HG03575 (cell line): ENCODE results near the gene CLDN2.

Experiments
- ATAC-seq: cut with Tn5 transposase; IDR thresholded peaks from one replicate; pipeline ENCODE4 v1.9.1; 2021; ENCODE audit not compliant: unreplicated experiment, insufficient number of reproducible peaks, low FRiP score; ENCODE audit errors: extremely low read depth

CLDN2 gene

DNA sequence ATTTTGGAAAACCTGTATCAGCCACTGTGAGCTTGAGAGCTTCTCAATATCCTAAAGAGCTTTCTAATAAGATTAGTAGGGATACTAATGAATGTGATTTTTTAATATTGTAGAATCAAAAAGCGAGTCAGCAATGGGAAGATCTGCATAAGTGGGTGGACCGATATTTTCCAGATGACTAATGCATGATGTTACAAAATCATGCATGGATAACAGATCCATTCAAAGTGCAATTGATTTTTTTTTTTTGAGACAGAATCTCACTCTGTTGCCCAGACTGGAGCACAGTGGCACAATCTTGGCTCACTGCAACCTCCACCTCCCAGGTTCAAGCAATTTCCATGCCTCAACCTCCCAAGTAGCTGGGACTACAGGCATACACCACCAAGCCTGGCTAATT is 7.3 kb upstream of the CLDN2 start:
- ATAC-seq = no peak

DNA sequence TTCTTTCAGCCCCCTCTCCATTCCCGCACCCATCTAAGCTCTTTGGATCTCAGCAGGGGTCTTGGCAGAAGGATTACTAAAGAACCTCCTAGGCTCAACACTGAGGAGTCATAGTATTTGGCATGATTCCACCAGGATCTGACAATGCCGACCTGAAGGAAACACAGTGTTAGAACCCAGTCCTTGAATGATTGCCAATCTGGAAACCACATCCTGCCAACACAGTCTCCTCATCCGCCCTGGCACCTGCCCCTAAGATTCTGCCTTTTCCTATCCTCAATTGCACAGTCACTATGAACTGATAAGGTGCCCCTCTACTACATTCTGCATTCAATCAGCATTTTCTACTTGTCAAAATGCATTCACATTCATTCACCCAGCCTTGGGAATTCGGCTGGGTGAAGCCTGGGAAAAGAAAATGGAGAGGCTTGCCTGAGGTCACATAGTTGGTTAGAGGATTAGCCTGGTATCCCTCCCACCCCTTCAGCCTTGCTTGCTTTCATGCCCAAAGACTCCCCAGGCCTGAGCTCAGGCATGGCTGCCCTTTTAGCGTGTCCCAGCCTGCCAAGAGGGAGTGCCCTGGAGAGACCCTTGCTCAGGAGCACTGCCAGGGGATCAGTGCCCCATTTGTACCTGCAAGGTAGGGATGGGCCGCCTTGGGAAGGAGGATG is 2.2 kb upstream of the CLDN2 start:
- no peak for ATAC-seq

DNA sequence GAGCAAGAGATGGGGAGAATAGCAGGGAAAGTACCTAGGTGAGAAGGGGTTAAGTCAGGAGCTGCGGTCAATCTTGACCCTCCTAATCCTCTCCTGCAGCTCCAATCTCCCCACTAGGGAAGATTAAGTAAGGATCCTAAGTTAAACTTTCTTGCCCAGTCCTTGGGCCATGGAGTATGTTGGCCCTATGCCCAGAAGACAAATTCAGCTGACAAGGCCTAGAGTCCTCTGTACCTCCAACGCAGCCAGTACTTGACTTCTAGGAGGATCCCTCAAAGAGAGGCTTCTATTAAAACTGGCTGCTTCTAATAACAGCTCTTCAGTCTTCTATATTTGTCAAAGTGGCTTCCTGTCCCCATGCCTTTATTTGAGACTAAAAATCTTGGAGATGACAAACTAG is 1.4 kb downstream of the CLDN2 start:
- ATAC-seq = no peak

DNA sequence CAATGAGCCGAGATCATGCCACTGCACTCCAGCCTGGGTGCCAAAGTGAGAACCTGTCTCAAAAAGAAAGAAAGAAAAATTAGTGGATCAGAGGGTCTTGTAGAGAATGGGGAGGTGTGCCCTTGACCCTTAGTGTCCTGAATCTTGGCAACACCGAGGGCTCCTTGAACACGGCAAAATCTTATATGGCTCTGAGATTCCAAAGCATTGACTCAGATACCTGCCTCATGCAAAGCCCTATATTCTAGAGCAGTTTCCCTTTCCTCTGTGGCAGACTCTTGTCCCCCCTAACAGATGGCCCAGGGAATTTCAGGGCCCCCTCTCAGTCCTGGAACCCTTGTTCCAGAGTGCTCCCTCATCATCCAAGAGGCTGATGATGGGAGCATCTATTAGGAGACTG is 6.8 kb downstream of the CLDN2 start:
- ATAC-seq = no peak

DNA sequence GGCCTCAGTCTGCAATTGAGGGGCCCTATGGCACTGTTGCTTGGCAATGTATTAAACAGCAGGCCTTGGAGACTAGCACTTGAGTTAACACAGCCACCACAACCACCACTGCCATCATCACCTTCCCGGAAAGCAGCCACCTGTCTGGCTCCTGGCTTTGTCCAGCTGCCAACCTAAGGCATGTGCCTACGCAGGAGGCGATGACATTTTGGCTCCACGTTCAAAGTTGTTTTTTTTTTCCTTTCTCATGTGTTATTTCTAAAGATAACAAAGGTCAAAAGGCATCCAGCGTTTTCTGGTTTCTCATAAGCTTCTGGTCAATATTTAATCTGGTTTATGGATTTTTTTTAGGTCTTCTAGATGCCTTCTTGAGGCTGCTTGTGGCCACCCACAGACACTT is 7.5 kb downstream of the CLDN2 start:
- no peak for ATAC-seq

- no peak for ATAC-seq
Measured at GRCh38 chrX:106928227-106928626, 8.0 kb downstream of the CLDN2 start.

GRCh38 chrX:106931831-106932491 is 11.8 kb downstream of the CLDN2 start:
- ATAC-seq = no peak

DNA sequence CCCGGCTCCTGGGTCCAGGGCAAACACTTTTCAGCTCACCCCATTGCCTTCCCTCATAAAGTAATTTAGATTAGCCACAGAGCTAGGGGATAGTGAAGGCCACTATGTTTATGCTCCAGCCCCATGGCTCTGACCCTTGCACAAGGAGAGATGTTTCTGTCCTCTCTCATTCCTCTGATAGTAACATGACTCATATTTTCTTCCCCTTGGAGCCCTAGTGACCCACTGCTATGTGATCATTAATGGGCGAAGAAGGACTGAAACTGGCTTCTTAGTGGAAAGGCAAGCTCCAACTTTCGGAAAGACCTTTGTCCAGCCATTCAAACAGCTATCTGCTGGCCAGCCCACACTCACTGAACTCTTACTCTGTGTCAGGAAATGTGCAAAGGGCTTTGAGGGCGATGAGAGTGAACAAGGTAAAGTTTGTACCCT is 12.3 kb downstream of the CLDN2 start:
- no peak for ATAC-seq

DNA sequence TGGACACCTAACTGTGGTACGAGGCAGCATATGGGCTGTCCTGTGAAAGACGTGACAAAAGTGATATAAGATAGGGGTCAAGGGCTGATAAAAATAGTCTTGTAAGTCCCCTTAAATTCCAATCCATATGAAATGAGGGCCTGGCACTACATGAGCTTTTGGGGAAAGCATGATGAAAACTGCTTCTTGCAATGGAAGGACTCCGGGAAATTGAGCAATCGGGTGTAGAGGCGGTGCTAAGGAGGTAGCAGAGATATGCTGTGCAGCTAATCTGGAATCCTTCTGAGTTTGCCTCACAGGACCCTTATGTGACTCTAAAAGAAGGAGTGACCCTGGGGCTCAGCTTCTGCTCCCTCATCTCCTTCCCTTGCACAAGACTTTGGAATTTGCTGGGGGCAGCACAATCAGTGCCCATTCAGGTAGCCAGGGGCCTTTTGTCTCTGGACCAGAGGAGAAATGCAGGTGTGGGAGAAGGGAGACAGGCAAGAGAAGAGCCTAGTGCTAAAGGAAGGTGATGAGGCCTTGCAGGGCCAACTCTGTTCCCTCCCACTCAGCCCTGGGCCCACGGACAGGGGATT is 12.8 kb downstream of the CLDN2 start:
- no peak for ATAC-seq

GRCh38 chrX:106933538-106933961 is 13.3 kb downstream of the CLDN2 start:
- no peak for ATAC-seq

- ATAC-seq = no peak
Measured at GRCh38 chrX:106935175-106935574, 15.0 kb downstream of the CLDN2 start.

GRCh38 chrX:106936246-106936645 is 16.0 kb downstream of the CLDN2 start:
- ATAC-seq = no peak

GRCh38 chrX:106939566-106939965 is 19.4 kb downstream of the CLDN2 start:
- no peak for ATAC-seq

GRCh38 chrX:106940068-106940467 is 19.9 kb downstream of the CLDN2 start:
- no peak for ATAC-seq

DNA sequence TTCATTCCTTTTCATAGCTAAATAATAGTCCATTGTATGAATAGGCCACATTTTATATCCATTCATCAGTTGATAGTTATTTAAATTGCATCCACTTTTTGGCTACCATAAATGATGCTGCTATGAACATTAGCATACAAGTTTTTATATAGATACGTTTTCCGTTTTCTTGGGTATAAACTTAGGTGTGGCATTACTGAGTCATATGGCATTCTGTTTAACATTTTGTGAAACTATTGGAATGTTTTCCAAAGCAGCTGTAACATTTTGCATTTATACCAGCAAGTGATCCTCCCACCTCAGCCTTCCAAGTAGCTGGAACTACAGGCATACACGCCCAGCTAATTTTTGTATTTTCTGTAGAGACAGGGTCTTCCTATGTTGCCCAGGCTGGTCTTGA is 26.3 kb downstream of the CLDN2 start:
- no peak for ATAC-seq

- ATAC-seq = no peak
Measured at GRCh38 chrX:106948641-106949040, 28.4 kb downstream of the CLDN2 start.

DNA sequence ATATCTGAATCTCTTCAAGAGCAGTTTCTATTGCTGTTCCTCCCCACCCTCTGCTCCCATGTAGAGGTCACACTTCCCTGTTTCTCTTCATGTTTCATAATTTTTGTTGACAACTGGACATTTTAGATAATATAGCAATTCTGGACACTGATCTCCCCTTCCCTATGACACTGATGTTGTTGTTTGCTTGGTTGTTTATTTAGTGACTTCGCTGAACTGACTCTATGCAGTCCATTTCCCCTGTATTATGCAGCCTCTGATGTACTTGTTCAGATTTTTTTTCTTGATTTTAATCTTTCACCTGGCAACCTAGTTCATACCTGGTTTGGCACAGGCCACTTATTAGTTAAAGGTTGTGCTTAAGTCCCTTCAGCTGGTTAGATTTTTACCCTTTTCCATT is 29.2 kb downstream of the CLDN2 start:
- ATAC-seq = no peak

DNA sequence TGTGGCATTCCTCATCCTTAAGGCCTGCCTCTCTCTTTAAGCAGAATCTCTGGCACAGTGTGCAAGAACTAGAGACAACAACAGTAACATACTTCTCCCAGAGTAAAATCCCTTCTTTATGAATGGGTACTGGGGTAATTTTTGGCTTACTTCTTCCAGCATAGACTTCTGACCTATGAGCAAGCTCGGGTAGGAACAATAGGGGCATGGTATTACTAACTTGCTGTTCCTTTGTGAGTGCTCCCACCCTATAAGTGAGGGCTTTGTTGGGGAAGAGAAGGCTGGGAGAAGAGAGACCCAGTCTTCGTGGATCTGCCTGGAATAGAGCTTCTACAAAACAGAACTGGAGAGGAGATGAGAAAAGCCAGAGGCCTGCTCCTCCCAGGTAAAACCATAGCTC is 30.2 kb downstream of the CLDN2 start:
- ATAC-seq = no peak

GRCh38 chrX:106951230-106951629 is 31.0 kb downstream of the CLDN2 start:
- ATAC-seq = no peak

GRCh38 chrX:106952089-106952488 is 31.9 kb downstream of the CLDN2 start:
- no peak for ATAC-seq
